ENCODE data around the gene EPHA8.

EPHA8 gene

GRCh38 chr1:22592919-22593790 lies 29.9 kb downstream of the EPHA8 start:
- no peak for DNase-seq (ENCODE audit: low read depth)

- DNase-seq (ENCODE audit: low read depth) = no peak
Measured at GRCh38 chr1:22594396-22594795, 31.1 kb downstream of the EPHA8 start.

- DNase-seq (ENCODE audit: low read depth) = no peak
Measured at GRCh38 chr1:22595108-22595507, 31.8 kb downstream of the EPHA8 start.

DNA sequence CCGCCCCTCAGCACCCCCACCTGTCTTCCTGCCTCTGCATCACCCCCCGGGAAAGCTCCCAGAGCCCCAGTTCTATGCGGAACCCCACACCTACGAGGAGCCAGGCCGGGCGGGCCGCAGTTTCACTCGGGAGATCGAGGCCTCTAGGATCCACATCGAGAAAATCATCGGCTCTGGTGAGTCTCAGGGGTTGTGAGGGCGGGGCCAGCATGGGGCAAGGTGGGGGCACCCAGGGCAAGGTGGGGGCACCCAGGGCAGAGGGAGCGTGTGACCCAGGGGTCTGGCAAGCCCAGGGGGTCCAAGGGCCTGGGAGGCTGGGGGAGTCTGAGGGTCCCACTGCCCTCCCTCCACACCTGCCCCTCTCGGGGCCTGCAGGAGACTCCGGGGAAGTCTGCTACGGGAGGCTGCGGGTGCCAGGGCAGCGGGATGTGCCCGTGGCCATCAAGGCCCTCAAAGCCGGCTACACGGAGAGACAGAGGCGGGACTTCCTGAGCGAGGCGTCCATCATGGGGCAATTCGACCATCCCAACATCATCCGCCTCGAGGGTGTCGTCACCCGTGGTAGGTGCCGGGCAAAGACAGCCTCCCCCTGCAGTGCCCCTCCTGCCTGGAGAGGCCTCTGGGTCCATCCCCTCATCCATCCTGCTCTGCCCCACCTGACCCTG lies 34.1 kb downstream of the EPHA8 start:
- no peak for DNase-seq (ENCODE audit: low read depth)

GRCh38 chr1:22597996-22598395 lies 34.7 kb downstream of the EPHA8 start:
- no peak for DNase-seq (ENCODE audit: low read depth)

GRCh38 chr1:22598736-22599135 lies 35.4 kb downstream of the EPHA8 start:
- no peak for DNase-seq (ENCODE audit: low read depth)

DNA sequence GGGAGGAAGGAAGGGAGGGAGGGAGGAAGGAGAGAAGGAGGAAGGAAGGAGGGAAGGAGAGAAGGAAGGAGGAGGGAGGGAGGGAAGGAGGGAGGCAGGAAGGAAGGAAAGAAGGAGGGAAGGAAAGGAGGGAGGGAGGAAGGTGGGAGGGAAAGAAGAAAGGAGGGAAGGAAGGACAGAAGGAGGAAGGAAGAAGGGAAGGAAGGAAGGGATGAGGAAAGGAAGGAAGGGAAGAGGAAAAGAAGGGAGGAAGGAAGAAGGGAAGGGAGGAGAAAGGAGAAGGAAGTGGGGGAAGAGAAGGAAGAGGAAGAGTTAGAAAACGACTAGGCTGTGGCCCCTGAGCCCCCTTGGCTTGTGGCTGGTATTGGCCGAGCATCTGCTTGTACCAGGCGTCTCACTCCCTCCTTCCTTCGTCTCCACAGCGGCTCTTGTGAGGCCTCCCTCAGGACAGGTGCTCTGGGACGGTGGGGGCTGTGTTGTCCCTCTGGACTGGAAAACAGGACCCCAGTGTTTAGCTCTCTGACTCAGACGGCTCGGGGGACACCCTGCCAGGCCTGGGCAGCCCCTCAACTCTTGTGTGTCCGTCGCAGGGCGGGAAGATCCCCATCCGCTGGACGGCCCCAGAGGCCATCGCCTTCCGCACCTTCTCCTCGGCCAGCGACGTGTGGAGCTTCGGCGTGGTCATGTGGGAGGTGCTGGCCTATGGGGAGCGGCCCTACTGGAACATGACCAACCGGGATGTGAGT lies 37.0 kb downstream of the EPHA8 start:
- DNase-seq (ENCODE audit: low read depth) = no peak

DNA sequence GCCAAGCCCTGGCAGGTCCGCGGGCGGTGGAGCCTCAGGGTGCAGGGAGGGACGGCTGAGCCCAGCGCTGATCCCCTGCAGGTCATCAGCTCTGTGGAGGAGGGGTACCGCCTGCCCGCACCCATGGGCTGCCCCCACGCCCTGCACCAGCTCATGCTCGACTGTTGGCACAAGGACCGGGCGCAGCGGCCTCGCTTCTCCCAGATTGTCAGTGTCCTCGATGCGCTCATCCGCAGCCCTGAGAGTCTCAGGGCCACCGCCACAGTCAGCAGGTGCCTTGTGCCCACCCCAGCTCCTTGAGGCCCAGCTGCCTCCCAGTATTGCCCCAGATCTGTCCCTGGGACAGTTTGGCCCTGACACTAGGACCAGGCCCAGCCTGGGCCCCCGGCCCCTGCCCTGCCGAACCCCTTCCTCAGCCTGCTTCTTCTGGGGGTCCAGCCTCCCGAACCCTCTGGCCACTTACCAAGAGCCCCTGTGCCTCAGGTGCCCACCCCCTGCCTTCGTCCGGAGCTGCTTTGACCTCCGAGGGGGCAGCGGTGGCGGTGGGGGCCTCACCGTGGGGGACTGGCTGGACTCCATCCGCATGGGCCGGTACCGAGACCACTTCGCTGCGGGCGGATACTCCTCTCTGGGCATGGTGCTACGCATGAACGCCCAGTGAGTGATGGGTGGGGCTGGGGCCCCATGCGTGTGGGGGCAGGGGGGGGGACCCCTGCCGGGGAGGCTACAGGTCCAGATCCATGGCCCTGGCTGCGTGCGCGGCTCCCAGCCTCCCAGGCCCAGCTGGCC lies 37.7 kb downstream of the EPHA8 start:
- DNase-seq (ENCODE audit: low read depth) = no peak

DNA sequence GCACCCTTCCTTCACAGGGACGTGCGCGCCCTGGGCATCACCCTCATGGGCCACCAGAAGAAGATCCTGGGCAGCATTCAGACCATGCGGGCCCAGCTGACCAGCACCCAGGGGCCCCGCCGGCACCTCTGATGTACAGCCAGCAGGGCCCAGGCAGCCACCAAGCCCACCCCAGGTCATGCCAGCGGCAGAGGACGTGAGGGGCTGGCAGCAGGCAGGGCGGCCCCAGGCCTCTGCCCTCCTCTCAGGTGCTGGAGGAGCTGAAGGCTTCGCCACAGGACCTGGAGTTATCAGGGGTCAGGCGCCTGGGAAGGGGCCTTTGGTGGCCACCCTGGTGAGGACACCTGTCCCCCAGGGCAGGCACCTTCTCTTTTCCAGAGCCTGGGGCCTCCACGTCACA lies 38.3 kb downstream of the EPHA8 start:
- no peak for DNase-seq (ENCODE audit: low read depth)

DNA sequence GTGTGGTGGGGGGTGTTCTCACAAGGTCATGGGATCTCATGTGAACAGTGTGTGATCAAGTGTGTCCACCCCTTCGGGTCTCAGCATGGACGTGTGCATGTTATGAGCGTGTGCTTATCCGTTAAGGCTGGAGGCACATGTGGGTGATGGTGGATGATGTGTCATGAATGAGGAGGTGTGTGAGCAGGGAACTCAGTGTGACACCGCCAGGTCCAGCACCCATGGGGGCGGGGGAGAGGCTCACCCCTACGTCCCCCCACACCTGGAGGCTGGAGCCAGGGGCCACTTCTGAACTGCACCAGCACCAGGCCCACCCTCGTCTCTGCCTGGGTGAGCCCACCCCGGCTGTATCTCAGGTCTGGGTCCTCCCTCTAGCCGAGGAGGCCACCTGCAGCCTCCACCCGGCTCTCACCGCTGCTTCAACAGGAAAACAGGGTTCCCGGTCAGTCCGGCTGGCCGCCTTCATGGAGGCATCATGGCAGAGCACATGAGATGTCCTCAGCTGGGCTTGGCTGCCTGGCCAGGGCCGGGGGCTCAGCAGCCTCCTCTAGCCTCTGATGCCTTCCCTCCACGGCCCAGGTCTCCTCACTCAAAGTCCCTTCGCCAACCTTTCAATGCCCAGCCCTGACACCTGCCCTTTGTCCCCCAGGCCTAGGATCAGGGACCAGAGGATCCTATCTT lies 38.9 kb downstream of the EPHA8 start:
- DNase-seq (ENCODE audit: low read depth) = no peak

DNA sequence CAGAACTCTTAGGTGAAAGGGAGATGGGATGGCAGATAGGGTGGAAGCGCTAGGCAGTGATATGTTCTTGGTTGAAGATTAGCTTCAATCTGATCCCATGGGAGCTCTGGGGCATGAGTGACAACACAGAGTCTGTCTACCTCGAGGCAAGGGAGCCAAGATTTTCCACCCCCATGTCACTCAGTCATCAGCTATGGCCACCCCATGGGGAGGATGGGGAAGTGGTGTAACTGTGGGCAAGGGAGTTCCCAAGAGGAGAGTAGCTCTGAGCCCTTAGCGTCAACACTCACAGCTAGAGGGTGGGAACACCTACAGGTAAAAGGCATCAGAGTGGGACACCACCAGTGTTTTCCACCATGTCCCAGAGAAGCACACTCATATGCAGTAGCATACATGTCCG lies 42.9 kb downstream of the EPHA8 start:
- DNase-seq (ENCODE audit: low read depth) = no peak

GRCh38 chr1:22607154-22607553 lies 43.9 kb downstream of the EPHA8 start:
- no peak for DNase-seq (ENCODE audit: low read depth)

DNA sequence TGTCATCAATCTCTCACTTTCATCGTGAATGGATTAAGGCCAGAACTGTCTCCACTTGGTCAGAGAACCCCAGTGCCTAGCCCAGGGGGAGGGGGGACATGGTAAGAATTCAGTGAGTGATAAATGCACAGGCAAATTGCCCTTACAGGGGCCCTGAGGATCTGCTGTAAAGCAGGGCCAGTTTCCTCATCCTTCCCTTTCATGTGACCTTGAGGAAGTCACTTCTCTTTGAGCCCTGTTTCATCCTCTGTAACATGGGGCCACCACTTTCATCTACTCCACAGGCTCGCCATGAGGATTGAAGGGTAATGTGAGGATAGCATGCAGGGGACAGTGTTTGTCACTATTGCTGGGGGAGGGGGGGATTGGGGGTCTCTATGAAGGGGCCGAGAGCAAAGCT lies 45.1 kb downstream of the EPHA8 start:
- DNase-seq (ENCODE audit: low read depth) = no peak

DNA sequence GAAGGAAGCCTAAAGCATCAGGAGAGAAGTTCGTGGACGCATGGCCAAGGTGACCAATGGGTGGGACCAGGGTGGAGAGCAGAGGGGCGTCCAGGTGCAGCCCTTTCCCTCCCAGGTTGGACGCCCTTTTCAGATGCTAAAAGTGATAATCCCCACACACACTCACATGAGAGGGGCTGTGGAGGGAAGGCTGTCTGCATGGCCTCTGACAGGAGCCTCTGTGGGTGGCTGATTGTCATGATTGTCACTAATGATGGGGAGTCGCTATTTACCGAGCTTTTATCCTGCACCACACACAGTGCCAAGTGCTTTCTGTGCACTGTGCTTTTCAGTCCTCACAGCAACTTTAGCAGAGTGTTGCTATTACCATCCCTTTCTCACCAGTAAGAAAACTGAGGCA lies 46.0 kb downstream of the EPHA8 start:
- DNase-seq (ENCODE audit: low read depth) = no peak

DNA sequence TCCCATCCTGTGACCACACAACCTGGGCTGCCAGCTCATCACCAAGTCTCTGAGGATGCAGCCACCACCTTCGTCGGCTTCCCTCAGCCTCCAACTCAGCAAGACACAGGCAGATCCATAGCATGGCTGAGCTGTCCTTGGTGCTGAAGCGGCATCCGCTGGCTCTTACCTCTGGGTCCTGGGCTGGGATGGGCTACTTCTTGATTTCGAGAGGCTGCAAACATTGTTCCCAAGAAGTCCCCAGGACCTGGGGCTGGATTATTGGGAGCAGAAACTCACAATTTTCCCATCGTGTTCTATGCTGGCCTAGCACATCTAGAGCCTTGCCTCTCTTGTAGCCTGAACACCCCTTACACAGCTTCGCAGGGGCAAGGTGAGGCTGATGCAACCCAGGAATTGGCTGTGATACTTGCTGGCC lies 48.2 kb downstream of the EPHA8 start:
- no peak for DNase-seq (ENCODE audit: low read depth)

DNA sequence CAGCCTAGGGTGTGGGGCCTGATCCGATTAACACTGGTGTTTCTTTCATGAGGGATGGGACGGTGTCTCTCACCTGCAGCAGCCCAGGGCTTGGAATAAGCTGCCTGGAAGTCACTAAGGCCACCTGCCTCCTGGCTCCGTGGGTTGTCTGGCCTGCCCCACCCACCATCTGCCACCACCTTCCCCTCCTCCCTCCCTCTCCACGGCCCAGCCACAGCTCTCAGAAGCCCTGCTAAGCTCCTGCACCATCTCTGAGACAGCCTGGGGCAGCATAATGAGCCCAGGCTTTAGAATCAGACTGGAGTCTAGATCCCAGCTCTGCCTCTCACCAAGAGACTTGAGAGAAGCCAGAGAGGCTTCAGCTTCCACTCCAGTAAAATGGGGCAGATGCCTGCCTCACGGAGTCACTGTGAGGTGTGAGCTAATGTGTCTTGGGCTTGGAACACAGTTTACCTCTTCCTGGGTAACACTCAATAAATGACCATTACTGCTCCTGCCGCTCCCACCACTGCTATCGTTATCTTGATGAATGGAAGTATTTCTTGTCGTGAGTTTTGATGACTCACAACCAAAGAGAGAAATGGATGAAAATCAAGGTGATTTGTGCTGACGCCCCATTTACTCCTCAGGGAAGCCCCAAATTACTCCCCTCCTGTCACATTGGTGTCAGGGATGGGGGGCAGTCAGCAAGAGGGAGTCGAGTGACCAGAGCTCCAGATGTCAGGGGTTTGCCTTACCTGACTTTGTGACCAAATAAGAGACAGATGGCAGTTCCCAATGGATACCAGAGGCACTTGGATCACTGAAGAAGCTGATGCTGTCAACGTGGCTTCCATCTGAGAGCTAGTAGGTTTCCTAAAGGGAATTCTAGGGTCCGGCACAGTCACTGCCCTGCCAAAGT lies 49.6 kb downstream of the EPHA8 start:
- no peak for DNase-seq (ENCODE audit: low read depth)

GRCh38 chr1:22613572-22613918 lies 50.3 kb downstream of the EPHA8 start:
- no peak for DNase-seq (ENCODE audit: low read depth)

DNA sequence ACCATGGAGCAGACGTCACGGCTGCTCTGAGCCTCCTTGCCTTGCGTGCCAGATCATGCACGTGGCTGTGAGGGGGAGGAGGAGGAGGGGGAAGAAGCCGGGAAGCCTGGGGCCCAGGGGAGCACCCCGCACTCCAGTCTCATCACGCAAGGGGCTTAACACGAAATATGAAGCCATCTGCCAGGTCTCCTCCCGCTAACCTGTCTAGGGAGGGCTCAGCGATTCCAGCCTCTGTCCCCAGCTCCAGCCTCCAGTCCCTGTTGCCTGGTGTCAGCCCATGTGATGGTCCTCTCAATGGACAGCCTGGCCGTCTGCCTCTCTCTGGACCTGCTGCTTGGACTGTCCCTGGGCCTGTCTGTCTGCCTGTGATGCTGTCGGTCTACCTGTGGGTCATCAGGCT lies 50.7 kb downstream of the EPHA8 start:
- DNase-seq (ENCODE audit: low read depth) = no peak

- no peak for DNase-seq (ENCODE audit: low read depth)
Measured at GRCh38 chr1:22615886-22616285, 52.6 kb downstream of the EPHA8 start.

DNA sequence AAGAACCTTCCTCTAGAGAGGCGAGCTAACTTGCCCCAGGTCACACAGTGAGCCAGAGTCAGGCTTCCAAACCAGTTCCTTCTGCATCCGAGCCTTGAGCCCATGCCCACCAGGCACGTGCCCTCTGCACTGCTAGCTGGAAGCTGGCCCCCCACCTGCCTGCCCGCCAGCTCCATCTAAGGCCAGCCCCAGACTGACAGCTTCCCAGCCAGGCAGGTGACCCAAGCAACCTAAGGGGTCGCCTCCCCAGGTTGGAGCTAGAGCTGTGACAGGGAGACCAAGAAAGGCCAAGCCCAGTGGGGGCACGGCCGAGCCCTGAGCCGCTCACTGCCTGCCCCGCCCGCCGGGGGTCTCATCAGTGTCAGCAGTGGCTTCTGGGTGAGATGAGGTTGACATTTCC lies 53.3 kb downstream of the EPHA8 start:
- no peak for DNase-seq (ENCODE audit: low read depth)

GRCh38 chr1:22618056-22618455 lies 54.8 kb downstream of the EPHA8 start:
- DNase-seq (ENCODE audit: low read depth) = no peak
